HTR-8/SVneo (cell line): ENCODE measurements around the gene RPF1.
"Not testable (repeated sequence)": the region's sequence is repeated elsewhere in the genome, so short reads cannot be mapped to it uniquely, and the experiment has no call there.

Experiments
- DNase-seq: peaks from one replicate; pipeline ENCODE4 v3.0.0; 2011; ENCODE audit warnings: low spot score, mixed read lengths; ENCODE audit not compliant: insufficient read length
- FAIRE-seq: peaks from 2 replicates; lab custom pipeline; 2011; peaks lifted over from hg19 to GRCh38; lab: Jason Lieb, UNC

Gene RPF1

GRCh38 chr1:84488107-84488506 is 9.0 kb downstream of the RPF1 start:
- FAIRE-seq (no peak), DNase-seq (no peak)

DNA sequence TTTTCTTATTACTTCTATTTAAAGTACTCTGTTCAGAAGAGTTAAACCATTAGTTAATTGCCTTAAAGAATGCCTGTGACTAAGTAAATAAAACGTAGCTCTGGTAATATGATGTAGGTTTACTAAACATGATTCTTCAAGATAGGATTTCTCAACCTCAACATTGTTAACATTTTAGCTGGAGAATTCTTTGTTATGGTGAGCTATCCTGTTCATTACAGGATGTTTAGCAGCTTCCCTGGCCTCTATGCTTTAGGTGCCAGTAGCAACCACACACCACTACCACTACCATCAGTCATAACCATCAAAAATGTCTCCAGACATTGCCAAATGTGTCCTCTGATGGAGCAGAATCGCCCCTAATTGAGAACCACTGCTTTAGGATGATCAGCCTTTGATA is 10.7 kb downstream of the RPF1 start:
- DNase-seq (no peak), FAIRE-seq (no peak)

DNA sequence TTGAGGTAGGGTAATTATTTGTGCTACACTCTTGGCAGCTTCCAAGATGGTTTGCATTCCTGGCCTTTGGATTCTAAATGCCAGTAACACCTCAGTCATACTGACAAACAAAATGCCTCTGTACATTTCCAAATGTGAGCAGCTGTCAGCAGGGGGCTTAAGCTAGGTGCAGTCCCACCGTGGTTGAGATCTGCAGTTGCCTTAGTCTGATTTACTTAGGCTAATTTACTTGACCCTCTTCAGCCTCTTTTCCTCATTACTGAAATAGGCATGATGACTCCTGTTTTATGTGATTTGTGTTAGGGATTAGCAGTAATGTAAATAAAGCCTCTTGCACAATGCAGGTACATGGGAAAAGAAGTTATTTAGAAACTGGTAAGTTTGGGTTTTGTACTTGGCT is 13.7 kb downstream of the RPF1 start:
- DNase-seq, result no peak
- FAIRE-seq, result no peak

- no peak for FAIRE-seq
- DNase-seq, result no peak
These were observed 14.7 kb downstream of the RPF1 start for GRCh38 chr1:84493747-84494146.

DNA sequence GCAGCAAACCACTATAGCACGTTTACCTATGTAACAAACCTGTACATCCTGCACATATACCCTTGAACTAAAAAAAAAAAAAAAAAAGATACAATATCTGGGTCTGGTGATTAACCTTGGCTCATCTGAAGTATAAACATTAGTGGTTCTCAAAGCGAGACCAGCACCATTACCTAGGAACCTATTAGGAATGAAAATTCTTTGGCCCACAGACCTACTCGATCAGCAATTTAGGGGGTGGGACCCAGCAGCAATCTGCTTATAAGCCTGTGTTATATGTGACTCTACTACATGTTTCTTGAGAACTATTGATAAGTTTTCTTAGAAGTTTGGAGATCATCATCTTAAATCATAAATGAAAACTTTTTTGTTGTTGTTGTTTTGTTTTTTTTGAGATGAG is 17.4 kb downstream of the RPF1 start:
- DNase-seq (no peak), FAIRE-seq (no peak)

- FAIRE-seq, result no peak
- no peak for DNase-seq
These were observed 18.7 kb downstream of the RPF1 start for GRCh38 chr1:84497631-84498275.

GRCh38 chr1:84502927-84503326 is 23.9 kb downstream of the RPF1 start:
- FAIRE-seq (no peak), DNase-seq (no peak)

DNA sequence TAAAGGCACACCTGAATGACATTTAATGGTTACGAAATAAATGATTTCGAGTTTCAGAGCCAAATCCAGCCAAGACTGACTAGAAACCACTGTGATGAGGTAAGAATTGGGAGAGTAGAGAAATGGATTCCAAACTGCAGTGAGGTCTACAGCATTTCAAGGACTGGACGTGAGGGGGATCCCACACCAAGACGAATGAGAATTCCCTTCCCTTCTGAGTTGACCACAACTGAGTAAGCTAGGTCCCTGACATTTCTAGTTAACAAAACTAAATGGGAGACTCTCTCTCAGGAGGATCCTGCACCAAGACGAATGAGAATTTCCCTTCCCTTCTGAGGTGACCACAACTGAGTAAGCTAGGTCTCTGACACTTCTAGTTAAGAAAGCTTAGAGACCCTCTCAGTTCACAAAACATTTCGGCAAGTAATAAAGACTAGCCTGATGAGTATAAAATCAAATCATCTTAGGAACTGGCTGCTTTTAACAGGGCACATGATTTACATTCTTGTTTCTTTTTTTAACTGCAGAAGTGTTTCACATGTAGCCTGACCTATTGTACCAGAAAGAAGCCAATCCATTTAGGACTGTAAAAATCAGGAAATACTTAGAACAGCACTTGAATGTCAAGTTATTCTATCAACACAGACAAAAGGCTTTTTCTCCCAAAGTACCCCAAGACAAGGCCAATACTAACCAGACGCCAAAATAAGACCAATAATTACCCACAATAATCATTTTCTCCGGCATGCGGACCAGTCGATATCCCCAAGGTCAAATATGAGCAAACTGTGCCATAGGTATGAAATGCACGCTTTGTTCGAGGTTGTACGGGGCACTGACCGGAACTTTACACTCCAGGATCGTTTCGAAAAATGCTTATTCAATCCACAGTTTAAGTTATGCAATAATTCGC is 25.8 kb downstream of the RPF1 start:
- DNase-seq (peak; percentile 6), FAIRE-seq (no peak)

DNA sequence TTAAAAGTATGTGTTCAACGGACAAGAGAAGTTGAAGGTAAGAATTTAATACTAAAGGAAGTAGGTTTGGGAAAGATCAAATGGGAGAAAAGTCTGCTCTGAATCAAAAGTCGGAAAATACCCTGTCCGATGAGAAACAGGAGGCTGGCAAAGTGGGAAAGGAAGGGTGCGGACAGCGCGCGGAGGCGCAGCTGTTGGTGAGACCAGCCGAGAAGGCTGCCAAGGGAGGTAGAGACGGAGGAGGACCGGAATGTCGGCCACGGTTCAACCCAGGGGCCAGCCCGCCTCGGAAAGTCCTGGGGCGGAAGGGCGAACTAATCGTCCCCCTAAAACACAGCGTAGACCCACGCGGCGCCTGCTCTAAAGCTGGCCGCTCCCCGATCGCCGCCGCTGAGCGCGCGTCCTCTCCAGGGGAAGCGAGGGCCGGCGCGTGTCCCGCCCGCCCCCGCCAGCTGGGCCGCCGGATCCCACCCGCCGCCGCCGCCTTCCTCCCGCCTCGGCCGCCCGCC is 26.5 kb downstream of the RPF1 start:
- DNase-seq, result peak; percentile 11
- no peak for FAIRE-seq

DNA sequence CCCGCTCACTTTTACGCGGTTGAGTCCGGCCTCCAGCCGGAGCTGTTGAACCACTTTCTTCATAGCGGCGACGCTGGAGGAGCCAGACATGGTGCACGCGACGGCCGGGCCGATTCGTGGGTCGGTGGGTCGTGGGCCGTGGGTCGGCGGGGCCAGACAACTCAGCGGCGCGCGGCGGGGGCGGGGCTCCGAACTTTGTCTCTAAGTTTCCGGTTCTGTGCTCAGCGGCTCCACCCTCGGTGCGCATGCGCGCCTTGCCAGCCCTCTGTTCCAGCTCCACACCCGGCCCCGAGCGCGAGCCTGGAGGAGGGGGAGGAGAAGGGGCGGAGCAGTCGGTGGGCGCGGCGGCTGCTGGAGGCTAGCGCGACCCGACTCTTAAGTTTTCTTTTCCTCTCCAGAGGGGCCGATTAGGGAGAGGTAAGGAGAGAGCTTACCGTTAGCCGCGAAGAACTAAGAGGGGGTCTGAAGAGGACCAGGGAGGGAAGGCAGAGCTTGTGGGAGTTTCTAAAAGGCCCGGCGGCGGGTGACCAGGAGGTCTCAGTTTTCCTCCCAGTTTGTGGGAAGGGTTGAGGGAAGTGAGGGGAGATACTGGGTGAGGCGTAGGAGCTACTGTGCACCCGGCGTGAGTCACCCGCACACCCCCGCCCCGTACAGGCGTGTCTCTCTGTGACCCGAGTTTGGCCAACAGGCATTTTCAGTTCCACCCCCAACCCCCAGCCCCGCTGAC is 27.1 kb downstream of the RPF1 start, which contains the start of the genes GNG5 and SPATA1:
TSS of gene GNG5 (minus strand) at position 580 of the 727 bp plus-strand sequence. CDS start at position 90, 490 bp downstream.
TSS of gene SPATA1 (plus strand) at position 385 of the 727 bp plus-strand sequence. CDS start 9,974 bp downstream, outside the sequence.
- FAIRE-seq (peak; percentile 77), DNase-seq (peak; percentile 93)

GRCh38 chr1:84506729-84507453 is 27.8 kb downstream of the RPF1 start:
- DNase-seq, result peak; percentile 3
- FAIRE-seq, result no peak

DNA sequence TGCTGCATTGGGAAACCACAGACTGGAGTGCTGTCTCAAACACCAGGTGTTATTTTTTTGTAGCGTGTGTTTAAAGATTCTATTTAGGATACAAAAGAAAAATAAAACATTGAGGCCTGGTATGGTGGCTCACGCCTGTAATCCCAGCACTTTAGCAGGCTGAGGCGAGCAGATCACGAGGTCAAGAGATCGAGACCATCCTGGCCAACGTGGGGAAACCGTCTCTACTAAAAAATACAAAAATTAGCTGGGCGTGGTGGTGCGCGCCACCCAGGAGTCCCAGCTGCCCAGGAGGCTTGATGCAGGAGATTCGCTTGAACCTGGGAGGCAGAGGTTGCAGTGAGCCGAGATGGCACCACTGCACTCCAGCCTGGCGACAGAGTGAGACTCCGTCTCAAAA is 28.8 kb downstream of the RPF1 start:
- FAIRE-seq, DNase-seq: not testable (repeated sequence)

DNA sequence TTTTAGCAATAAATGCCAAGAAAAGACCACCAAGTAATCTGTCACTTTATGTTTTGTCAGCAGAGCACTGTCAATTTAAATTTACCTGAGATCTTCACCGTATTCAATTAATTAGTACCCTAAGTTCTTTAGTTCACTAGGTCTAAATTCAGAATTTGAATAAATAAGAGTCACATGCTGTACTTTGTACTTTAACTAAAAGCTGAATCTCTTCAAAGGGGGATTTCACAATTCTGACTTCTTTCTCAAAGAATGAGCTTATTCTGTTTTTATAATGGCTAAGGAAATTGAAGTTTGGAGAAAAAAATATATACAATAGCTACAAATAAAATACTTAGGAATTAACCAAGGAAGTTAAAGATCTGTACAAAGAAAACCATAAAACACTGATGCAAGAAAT is 29.4 kb downstream of the RPF1 start:
- DNase-seq, result no peak
- FAIRE-seq, result no peak

DNA sequence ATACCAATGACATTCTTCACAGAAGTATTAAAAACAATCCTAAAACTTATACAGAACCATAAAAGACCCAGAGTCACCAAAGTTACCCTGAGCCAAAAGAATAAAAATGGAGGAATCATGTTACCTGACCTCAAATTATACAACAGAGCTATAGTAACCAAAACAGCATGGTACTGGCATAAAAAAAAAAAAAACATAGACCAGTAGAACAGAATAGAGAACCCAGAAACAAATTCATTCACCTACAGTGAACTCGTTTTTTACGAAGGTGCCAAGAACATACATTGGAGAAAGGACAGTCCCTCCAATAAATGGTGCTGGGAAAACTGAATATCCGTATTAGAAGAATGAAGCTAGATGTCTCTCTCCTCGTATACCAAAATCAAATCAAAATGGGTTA is 30.0 kb downstream of the RPF1 start:
- DNase-seq (no peak), FAIRE-seq (no peak)

GRCh38 chr1:84510165-84510564 is 31.1 kb downstream of the RPF1 start:
- DNase-seq, result no peak
- no peak for FAIRE-seq

- FAIRE-seq, result no peak
- no peak for DNase-seq
These were observed 31.6 kb downstream of the RPF1 start for GRCh38 chr1:84510668-84511067.

DNA sequence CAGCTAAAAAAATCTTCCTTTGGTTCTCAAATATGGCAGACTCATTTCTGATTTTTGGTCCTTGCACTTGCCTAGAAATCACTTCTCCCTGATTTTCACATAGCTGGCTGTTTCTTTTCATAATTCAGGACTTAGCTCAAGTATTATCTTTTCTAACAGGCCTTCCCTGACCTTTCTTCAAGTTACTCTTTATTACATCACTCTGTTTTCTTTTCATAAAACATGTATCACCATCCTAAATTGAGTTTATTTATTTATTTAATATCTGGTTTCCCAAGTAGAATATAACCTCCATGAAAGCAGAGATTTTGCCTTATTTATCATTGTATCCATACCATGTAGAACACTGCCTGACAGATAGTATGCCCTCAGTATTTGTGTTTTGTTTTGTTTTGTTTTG is 45.5 kb downstream of the RPF1 start:
- DNase-seq (no peak), FAIRE-seq (no peak)

GRCh38 chr1:84525779-84526178 is 46.7 kb downstream of the RPF1 start:
- no peak for FAIRE-seq
- no peak for DNase-seq

DNA sequence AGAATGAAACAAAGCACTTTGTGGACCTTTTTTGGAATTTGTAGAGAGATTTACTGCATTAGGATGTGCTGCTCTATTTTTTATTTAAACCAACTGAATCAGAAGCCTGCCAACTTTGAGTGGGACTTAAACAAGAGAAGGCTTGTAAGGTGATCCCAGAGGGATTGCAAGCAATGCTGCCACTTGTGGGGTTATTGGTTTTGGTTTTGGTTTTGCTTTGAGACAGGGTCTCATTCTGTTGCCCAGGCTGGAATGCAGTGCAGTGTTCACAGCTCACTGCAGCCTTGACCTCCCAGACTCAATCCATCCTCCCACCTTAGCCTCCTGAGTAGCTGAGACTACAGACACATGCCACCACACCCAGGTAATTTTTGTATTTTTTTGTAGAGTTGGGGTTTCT is 59.5 kb downstream of the RPF1 start:
- DNase-seq (no peak), FAIRE-seq (no peak)

DNA sequence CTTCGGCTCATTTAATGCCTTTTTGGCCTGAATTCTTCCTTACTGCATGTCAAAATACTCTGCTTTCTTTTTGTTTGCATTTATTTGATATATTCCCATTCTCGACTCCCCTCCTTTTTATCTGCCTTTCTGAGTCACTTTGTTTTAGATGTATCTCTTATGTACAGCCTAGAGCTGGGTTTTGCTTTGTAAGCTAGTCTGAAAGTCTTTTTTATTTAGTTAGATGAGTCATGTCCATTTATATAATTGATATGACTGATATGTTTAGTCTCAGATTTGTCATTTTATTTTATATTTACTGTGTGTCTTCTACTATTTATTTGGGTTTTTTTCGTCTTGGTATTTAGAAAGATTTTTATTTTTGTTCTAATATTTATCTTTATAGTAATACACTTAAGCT is 60.9 kb downstream of the RPF1 start:
- DNase-seq (no peak), FAIRE-seq (no peak)
